ENCODE measurements around the gene PPP6R1.
A peak's percentile ranks its signal among the peaks of the same experiment; 100 is the strongest.

PPP6R1 gene

DNA sequence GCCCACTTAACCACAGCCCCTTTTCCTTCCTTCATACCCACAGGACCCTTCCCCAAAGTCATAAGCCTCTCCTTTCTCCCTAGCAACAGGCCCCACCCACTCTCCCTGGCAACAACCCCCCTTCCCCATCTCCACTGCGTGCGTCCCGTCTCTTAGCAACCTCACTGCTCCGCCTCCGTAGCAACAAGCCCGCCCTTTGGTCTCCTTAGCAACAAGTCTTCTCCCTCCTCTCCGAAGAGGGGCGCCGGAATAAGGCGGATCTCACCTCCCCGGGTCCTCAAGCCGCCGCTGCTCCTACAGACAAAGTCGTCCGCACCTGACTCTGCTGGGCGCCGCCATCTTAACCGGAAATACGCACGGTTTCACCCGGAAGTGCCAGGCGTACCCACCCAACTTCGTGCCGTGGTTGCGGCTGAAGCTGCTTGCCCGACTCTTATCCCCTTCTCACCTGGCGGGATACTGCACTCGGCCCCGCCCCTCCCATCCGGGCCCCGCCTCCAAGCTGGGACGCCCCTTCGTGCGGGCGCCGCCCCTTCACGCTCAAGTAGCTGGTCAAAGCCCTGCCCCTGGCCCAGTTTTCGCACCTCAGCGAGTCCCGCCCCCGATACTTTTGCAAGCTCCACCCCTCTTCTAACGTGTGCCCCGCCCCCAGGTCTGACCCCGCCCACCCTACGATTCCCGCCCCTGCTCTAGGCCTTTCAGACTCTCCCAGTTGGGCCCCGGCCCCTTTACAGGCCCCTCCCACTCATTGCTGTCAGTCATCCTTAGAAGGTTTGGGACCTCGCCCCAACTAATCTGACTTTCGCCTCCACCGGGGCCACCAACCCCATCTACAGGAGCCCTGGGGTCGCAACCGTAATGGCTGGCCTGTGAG is 21.2 kb upstream of the PPP6R1 start, which contains the start of gene HSPBP1:
TSS of gene HSPBP1 (minus strand) at position 341 of the 874 bp plus-strand sequence. CDS start 502 bp downstream, outside the sequence.
- peak; percentile 93 to 96 for DNase-seq (ENCODE audit: low read depth in 2 of 2)

DNA sequence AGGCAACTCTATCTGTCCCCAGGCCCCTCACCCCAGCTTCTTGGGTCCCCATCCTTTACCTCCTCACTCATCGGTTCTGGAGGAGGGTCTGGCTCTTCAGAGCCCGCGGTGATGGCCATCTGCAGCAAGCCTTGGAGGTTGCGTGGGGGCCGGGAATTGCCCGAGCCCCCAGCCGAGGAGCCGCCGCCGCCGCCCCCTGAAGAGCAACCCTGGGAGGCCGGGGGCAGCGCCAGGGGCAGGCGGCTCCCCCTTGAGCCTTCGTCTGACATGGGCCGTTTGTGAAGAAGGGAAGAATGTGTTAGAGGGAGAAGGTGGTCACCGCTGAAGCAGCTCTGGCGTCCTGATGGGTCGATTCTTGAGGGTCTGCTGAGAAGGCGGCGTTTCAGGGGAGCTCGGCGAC is 20.5 kb upstream of the PPP6R1 start:
- no peak for DNase-seq (ENCODE audit: low read depth in 2 of 2)

DNA sequence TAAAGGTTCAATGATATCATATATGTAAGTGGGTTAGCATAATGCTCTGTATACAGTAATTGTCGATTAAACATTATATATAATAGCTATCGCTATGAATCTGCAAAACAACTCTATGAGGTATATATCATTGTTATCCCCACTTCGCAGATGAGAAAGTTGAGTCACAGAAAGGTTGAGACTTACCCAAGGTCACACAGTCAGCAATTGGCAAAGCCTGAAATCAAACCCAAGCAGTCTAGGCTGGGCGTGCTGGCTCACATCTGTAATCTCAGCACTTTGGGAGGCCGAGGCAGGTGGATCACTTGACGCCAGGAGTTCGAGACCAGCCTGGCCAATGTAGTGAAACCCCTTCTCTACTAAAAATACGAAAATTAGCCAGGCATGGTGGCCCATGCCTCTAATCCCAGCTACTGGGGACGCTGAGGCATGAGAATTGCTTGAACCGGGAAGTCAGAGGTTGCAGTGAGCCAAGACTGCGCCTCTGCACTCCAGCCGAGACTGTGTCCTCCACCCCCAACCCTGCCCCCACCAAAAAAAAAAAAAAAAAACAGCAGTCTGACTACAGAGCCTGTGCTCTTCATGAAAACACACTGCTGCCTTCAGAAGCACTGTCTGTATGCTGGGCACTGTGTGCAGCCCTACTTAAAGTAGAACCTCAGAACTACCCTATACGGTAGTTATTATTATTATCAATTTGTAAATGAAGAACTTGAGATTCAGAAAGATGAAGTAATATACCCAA is 19.7 kb upstream of the PPP6R1 start:
- DNase-seq (ENCODE audit: low read depth in 2 of 2), result no peak

DNA sequence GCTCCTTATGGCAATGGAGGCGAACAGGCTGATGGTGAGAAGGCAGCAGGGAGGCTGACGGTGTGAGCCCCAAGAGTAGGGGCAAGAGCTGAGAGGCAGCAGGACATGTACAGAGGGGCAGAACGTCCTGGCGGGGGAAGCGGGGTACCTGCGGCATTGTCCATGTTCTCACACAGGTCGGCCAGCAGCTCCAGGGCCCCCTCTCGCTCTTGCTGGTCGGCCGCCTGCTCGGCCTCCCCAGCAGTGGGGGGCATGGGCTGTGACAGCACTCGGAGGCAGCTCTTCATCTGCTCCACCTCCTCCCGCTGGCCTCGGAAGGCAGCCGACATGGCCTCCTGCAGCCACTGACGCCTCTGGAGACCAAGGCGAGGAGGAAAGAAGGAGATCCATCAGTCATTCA is 18.7 kb upstream of the PPP6R1 start:
- DNase-seq (ENCODE audit: low read depth in 2 of 2), result no peak

DNA sequence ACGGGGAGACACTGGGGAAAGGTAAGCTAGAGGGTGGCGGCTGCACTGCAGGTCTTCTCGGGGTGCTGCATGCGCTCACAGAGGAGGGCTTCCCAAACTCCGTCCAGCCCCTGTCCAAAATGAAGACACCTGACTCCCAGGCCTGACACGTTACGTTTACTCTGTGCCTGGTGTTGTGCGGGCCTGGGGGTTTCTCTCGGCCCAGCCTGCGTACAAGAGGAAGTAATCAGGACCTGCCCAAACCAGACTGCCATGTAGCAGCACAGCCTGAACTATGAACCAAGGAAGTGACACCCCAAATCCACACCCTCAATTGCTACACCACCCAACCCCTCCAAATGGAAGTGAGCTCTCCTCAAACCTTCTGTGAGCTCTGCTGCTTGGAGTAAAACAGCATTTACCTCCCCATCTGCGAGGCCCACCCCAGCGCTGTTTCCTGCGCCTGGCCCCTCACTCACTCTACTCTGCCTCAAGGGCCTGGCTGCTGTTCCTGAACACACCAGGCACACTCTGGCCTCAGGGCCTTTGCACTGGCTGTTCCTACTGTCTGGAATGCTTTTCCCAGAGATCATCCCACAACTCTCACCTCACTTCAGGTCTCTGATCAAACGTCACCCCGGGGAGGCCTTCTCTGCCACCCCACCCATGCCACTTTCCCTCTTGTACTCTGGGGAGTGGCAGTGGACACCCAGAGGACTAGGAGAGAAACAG is 18.1 kb upstream of the PPP6R1 start:
- no peak for DNase-seq (ENCODE audit: low read depth in 2 of 2)

DNA sequence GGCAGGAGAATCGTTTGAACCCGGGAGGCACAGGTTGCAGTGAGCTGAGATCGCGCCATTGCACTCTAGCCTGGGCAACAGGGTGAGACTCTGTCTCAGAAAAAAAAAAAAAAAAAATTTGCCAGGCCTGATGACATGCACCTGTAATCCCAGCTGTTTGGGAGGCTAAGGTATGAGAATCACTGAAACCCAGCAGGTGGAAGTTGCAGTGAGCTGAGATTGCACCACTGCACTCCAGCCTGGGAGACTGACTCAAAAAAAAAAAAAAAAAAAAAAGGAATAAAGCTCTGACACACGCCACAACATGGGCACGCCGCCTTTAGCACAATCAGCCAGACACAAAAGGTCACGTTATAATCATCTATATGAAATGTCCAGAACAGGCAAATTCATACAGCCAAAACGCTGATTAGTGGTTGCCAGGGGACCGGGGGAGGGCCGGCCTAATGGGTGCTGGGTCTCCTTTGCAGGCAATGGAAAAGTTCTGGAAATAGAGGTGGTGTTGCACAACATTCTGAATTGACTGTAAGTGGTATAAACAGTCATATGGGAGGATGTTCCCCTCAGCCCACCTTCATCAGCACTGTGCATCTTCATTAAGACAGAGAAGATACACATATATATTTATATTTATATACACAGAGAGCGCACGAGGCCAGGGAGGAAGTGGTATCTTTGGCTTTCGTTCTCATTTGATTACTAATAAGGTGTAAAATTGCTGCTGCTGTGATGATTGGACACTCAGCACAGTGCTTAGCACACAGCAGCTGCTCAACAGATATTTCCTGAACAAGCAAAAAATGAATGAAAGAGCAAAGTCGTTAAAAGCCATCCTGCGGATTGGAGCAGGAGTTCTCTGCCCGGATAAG is 17.3 kb upstream of the PPP6R1 start:
- no peak for DNase-seq (ENCODE audit: low read depth in 2 of 2)

DNA sequence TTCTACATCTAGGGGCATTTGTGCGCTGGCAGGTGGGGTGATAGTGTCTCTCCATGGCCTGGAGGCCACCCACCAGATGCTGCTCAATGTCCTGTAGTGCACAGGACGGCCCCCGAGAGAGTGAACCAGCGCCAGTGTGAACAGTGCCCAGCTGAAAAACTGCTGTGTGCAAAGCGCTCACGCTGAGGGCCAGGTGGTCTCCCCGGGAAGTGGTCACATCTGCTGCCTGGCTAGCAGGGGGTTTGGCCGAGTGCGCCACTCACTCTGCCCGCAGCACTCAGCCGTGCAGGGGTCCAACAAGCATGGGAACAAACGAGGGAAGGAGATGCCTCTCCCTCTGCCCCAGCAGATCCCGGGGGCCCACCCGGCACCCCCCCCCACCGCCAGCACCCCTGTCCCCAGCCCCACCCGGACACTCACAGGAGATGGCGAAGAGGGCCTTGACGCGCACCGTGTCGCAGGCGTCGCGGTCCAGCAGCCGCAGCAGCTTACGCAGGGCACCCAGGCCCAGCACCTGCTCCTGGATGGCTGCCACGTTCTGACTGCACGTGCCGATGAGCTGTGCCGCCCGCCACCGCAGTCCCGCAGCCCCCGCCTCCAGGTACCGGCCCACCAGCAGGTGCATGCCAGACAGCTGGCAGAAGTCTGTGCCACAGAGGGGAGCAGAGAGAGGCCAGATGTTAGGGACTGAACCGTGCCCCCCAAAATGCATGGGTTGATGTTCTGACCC is 15.3 kb upstream of the PPP6R1 start:
- DNase-seq (ENCODE audit: low read depth in 2 of 2), result no peak

DNA sequence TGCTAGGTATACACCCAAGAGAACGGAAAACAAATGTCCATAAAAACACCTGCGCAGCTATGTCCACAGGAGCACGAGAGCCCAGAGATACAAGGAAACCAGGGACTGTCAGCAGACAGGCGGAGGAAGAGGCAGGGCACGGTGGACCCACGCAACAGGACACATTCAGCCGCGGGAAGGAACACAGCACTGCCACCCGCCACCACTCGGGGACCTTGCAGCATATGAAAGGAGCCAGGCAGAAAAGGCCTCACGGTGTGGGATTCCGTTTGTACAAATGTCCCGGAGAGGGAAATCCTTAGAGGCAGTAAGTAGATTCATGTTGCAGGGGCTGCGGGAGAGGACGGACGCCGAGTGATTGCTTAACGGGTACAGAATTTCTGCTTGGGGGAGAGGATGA is 13.3 kb upstream of the PPP6R1 start:
- DNase-seq (ENCODE audit: low read depth in 2 of 2), result no peak

DNA sequence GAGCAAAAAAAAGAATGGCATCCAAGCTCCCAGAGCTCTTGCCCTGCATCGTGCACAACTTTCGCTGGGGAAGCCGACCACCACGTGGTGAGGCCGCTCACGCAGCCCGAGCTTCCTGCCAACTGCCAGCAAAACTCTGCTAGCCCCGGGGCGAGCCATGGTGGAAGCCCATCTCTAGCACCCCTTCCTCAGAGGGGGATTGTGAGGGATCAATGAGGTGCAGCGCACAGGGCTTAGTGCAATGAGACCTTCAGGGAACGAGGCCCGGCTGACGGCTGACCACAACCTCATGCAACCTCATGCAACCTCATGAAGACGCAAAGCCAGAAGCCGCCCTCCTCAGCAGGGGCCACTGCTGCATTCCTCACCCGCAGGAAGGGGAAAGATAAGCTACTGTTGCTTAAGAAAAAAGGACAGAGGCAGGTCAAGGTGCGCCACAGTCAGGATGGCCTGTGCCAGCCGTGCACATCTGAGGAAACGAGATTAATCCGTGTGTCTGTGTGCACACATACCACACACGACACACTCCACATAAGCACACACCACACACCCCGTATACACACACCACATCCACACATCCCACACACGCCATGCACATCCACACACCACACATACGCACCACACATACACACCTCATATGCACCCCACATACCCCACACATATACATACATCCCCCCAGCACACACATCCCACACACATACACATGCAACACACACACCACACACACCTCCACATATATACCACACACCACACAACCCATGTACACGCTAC is 11.5 kb upstream of the PPP6R1 start:
- no peak for DNase-seq (ENCODE audit: low read depth in 2 of 2)

DNA sequence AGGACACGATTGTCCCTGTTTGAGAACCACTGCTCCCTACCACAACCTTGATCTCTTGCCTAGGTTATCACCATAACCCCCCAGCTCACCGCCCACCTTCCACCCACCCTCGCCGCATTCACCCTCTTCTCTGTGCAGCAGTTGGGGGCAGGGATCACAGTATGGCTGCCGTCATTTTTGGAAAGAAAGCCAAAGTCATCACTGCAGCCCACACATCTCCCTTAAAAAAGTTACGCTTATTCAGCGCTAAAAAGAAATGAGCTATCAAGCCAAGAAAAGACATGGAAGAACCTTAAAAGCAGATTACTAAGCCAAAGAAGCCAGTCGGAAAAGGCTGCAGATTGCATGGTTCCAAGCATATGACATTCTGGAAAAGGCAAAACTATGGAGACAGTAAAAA is 10.5 kb upstream of the PPP6R1 start:
- no peak for DNase-seq (ENCODE audit: low read depth in 2 of 2)

DNA sequence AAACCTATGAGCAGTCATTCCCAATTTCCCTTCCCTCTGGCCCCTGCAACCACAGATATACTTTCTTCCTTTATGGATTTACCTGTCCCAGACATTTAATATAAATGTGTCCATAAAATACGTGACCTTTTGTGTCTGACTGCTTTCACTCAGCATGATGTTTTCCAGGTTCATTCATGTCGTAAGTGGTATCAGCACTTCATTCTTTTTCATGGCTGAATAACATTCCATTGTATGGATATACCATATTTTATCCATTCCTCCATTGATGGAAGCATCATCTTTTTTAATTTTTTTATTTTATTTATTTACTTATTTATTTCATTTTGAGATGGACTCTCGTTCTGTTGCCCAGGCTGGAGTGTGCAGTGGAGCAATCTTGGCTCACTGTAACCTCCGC is 8.0 kb upstream of the PPP6R1 start:
- DNase-seq (ENCODE audit: low read depth in 2 of 2), result no peak

DNA sequence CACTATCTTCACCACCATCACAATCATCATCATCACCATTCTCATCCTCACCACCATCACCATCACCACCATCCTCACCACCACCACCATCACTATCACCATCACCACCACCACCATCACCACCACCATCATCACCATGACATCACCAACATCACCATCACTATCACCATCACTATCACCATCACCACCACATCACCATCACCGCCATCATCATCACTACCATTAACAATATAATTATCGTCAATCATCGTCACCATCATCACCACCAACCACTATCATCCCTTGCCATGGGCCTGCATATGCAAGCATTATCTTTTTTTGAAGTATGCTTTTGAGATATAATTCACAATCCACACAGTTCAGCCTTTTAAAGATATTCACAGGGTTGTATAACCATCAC is 7.6 kb upstream of the PPP6R1 start:
- no peak for DNase-seq (ENCODE audit: low read depth in 2 of 2)

DNA sequence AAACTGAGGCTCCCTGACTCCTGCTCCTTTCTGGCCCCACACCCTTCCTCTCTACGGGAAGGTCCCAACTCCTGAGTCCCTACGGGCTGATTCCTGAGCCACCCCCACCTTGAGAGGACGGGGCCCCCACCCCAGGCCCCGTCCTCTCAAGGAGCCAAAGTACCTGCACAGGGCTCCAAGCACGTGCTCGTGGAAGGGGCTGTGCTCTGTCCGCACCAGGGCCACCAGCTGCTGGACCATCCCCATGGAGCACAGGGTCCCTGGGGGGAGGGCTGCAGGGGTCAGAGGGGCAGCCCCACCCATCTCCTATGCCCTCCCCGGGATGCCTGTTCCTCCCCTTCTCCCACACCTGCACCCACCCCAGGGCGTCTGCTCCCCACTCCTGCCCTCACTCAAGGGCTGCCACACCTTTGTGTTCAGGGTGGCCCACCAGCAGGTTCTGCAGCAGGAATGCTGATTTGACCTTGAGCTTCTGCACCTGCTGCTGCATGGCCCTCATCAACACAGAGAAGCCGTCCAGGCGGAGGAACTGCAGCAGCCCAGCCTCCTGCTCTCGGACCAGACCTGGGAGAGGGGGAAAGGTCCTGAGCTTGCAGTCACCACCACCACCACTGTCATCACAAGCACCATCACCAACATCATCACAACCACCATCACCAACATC is 7.0 kb upstream of the PPP6R1 start:
- DNase-seq (ENCODE audit: low read depth in 2 of 2), result no peak

DNA sequence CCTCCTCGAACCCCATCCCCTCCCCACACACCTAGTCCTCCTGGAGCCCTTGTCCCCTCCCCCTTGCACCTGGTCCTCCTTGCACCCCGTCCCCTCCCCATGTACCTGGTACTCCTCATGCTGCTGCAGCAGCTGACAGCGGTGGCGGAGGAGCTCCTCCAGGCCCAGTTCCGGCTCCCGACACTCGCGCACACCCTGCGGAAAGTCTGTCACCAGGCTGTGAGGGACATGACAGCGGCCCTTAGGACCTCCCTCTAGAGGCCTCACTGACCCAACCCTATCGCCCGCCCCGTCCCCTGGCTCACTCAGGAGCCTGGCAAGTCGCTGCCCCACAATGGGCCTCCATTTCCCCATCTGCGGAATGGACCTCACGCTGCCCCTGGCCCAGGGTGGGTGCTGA is 6.4 kb upstream of the PPP6R1 start:
- DNase-seq (ENCODE audit: low read depth in 2 of 2), result no peak

DNA sequence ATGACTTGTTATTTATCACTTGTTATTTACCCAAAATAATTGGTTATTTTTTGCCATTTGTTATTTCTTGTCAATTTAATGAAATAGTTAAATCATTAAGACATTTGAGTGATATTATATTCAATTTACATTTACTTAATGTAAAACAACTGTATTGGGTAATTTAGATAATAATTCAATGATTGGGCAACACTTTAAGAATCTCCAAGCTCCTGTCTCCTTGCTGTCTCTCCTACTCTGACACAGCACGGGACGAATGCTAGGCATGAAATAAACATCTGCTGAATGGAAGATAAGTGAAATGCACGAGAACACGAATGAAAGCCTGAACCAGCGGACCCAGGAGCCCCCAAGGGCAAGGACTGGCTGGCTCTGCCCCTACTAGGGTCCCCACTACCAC is 5.7 kb upstream of the PPP6R1 start:
- DNase-seq (ENCODE audit: low read depth in 2 of 2), result no peak

DNA sequence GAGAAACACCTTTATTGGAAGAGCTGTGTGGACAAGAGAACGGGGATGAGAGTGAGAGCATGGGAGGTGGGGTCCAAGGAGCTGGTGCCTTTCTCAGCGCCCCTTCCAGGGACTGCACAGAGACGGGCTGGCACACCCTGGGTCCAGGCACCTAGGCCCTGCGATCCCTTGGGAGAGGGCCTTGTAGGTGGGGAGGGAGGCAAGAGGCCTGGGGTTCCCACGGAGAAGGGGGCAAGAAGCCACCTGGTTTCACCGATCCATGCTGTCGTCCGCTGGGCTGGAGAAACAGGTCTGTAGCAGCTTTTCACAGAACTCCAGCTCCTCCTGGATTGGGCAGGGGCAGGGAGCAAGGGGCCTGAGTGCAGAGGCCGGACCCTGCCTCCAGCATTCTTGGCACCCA is 3.5 kb upstream of the PPP6R1 start:
- no peak for DNase-seq (ENCODE audit: low read depth in 2 of 2)

DNA sequence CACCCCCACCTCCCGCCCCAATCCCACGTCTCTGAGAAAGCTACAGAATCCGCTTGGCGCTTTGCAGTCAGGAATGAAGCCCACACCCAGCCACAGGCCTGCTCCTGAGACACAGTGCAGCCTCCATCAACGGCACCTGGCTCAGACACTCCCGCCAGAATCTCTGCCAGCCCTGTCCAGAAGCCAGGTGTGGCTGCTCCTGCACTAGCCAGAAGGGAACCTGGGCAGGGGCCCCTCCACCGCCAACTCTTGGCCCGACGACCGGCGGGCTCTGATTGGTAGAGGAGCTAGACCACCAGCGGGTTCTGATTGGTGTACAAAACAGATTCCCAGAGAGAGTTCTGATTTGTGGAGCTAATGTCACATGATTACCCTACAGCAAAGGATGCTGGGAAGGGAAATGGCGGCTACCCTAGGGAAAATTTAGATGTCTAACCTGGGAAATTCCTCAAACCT is 2.9 kb upstream of the PPP6R1 start:
- DNase-seq (ENCODE audit: low read depth in 2 of 2), result no peak

DNA sequence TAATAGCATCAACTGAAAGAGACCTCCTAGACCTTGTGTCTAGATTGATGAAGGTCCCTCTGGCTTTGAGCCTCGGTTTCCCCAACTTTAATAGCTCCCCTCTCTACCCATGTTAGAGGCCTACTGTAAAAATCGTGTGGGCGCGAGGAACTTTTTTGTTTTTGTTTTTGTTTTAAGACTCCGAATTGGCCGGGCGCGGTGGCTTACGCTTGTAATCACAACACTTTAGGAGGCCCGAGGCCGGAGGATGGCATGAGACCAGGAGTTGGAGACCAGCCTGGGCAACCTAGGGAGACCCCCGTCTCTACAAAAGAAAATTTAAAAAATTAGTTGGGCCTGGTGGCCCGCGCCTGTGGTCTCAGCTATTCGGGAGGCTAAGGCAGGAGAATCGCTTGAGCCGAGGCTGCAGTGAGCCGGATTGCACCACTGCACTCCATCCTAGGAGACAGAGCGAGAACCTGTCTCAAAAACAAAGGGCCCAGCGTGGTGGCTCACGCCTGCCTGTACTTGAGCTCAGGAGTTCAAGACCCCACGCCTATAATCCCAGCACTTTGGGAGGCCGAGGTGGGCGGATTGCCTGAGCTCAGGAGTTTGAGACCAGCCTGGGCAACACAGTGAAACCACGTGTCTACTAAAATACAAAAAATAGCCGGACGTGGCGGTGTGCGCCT is 858 bp upstream of the PPP6R1 start:
- no peak for DNase-seq (ENCODE audit: low read depth in 2 of 2)

DNA sequence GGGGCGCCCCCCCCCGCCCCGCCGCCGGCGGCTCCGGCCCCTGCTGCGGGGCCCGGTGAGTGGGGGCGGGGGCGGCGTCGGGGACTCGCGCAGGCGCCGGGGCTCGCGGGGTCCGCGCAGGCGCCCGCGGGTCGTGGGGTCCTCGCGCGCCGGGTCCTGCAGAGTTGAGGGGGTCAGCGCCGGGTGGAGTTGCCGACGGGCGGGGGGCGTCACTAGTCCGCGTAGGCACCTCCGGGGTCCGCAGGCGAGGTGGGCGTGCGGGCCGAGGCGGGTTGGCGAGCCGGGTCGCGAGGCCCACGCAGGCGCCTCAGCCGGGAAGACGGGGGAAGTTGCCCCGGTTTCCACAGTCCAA is 365 bp downstream of the PPP6R1 start:
- peak; percentile 30 to 36 for DNase-seq (ENCODE audit: low read depth in 2 of 2)

All from stimulated activated CD8-positive, alpha-beta memory T cell treated with anti-CD3 and anti-CD28 coated beads, Interleukin-2, amount 100 ng/mL, for 48 hours (primary cell).